ENCODE measurements around the gene TNIP3. TPM values are rescaled to one million over a fixed set of nuclear protein-coding genes. Genes with fewer than 3 reads are reported as not detected.

The TNIP3 gene
- total RNA-seq, 1 donor from 2014 or later, result 0.14 TPM

DNA sequence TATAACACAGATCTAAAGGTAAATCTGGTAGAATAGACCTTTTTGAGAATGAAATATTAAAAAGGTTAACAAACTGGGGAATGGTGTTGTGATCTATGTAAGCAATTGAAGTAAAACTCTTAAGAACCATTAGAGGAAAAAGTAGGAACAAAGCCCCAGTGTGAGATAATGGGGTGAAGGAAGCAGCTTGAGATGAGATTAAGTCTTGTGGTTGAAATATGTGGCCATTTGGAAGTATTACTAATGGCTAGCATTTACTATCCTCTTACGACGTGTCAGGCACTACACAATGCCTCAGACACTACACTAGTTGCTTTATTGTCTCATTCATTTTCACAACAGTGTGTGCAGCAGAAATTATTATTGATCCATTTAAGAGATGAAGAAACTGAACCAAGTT, 65.9 kb downstream of the TNIP3 start:
- no peak for FAIRE-seq

DNA sequence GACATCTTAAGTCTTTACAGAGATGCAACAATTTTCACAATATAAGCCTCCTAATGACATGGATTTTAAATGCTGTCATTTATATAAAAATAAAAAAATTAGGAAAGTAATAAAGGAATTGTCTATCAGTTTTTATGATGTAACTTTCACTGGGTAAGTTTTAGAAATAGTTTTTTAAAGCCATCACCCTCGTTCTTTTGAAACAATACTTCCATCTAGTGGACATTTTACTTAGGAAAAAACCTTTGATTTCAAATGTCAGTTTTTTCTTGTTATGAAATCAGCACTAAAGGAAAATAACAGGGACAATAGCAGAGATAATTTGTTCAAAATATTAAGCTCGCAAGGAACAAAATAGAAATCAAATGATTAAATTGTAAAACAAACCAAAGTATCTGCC, 67.5 kb downstream of the TNIP3 start:
- H3K9ac ChIP-seq (ENCODE audit: low read length), result no peak overlapping the region
- no peak overlapping the region for H3K27ac ChIP-seq (ENCODE audit: low read depth, low read length)
- Mint-ChIP-seq H3K9me3 (ENCODE audit: unreplicated experiment) (no peaks in the 10 kb centered on the region), H3K4me1 (ENCODE audit: low read depth, unreplicated experiment) (no peaks in the 10 kb centered on the region), H3K36me3 (ENCODE audit: low read depth, unreplicated experiment) (no peaks in the 10 kb centered on the region), H3K27me3 (ENCODE audit: low read depth, unreplicated experiment) (no peaks in the 10 kb centered on the region), H3K27ac (ENCODE audit: unreplicated experiment) (no peak overlapping the region), H3K4me3 (ENCODE audit: unreplicated experiment) (no peak overlapping the region)
- DNase-seq (ENCODE audit: low read depth) (peak; percentile 31), FAIRE-seq (no peak)
- TF ChIP-seq, protein P1, sequence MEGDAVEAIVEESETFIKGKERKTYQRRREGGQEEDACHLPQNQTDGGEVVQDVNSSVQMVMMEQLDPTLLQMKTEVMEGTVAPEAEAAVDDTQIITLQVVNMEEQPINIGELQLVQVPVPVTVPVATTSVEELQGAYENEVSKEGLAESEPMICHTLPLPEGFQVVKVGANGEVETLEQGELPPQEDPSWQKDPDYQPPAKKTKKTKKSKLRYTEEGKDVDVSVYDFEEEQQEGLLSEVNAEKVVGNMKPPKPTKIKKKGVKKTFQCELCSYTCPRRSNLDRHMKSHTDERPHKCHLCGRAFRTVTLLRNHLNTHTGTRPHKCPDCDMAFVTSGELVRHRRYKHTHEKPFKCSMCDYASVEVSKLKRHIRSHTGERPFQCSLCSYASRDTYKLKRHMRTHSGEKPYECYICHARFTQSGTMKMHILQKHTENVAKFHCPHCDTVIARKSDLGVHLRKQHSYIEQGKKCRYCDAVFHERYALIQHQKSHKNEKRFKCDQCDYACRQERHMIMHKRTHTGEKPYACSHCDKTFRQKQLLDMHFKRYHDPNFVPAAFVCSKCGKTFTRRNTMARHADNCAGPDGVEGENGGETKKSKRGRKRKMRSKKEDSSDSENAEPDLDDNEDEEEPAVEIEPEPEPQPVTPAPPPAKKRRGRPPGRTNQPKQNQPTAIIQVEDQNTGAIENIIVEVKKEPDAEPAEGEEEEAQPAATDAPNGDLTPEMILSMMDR (IDR thresholded peaks at IDR 0.05; ENCODE audit: insufficient read depth, low read depth, low read length), result peak; percentile 36
- no peak for TF ChIP-seq EZH2 (IDR thresholded peaks at IDR 0.05; ENCODE audit: insufficient read depth, low read length)
- no peaks in the 10 kb centered on the region for H3K27me3 ChIP-seq (ENCODE audit: insufficient read depth, low read length)
- no peaks in the 10 kb centered on the region for H4K20me1 ChIP-seq (ENCODE audit: insufficient read depth, low read length)
- no peaks in the 10 kb centered on the region for H3K79me2 ChIP-seq (ENCODE audit: insufficient read depth, low read length)
- no peak overlapping the region for H2AFZ ChIP-seq (ENCODE audit: low read depth, low read length)
- no peaks in the 10 kb centered on the region for H3K9me3 ChIP-seq (ENCODE audit: insufficient read depth, low read depth, low read length)
- H3K36me3 ChIP-seq (ENCODE audit: insufficient read depth, low read length), result no peaks in the 10 kb centered on the region
- no peak overlapping the region for H3K4me3 ChIP-seq (ENCODE audit: insufficient read depth, low read depth, low read length)
- no peaks in the 10 kb centered on the region for H3K4me1 ChIP-seq (ENCODE audit: insufficient read depth, low read length)
- no peak overlapping the region for H3K4me2 ChIP-seq (ENCODE audit: low read length)

More for the DNA sequence above, 65.9 kb downstream of the TNIP3 start:
- Mint-ChIP-seq H3K27ac (ENCODE audit: unreplicated experiment) (no peak overlapping the region), H3K4me3 (ENCODE audit: unreplicated experiment) (no peak overlapping the region), H3K4me1 (ENCODE audit: low read depth, unreplicated experiment) (no peaks in the 10 kb centered on the region), H3K27me3 (ENCODE audit: low read depth, unreplicated experiment) (no peaks in the 10 kb centered on the region), H3K36me3 (ENCODE audit: low read depth, unreplicated experiment) (no peaks in the 10 kb centered on the region), H3K9me3 (ENCODE audit: unreplicated experiment) (no peaks in the 10 kb centered on the region)
- Histone ChIP-seq H3K4me1 (ENCODE audit: insufficient read depth, low read length) (no peaks in the 10 kb centered on the region), H3K36me3 (ENCODE audit: insufficient read depth, low read length) (no peaks in the 10 kb centered on the region), H3K27ac (ENCODE audit: low read depth, low read length) (no peak overlapping the region), H4K20me1 (ENCODE audit: insufficient read depth, low read length) (no peaks in the 10 kb centered on the region), H3K27me3 (ENCODE audit: insufficient read depth, low read length) (no peaks in the 10 kb centered on the region), H3K9me3 (ENCODE audit: insufficient read depth, low read depth, low read length) (no peaks in the 10 kb centered on the region), H3K79me2 (ENCODE audit: insufficient read depth, low read length) (no peaks in the 10 kb centered on the region), H3K4me2 (ENCODE audit: low read length) (no peak overlapping the region), H2AFZ (ENCODE audit: low read depth, low read length) (no peak overlapping the region), H3K9ac (ENCODE audit: low read length) (no peak overlapping the region), H3K4me3 (ENCODE audit: insufficient read depth, low read depth, low read length) (no peak overlapping the region)
- DNase-seq (ENCODE audit: low read depth), result no peak
- TF ChIP-seq EZH2 (IDR thresholded peaks at IDR 0.05; ENCODE audit: insufficient read depth, low read length), result no peak
- TF ChIP-seq, protein P1 (IDR thresholded peaks at IDR 0.05; ENCODE audit: insufficient read depth, low read depth, low read length), result no peak

DNA sequence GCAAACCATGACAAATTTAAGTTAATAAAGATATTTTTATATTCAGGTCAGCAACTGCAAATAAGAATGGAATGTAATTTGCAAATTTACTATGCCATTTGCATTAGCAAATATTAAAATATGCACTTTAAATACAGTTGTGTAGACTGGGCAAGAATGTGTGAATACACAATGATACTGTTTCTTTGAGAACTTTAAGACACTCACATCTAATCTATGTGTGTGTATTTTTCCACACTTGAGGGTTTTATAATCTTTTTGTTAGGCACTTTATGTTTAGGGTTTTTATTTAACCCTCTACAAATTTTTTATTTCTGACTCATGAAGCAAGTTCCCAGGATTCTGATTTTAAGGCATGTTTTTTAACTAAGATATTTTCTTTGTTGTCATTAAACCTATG, 67.9 kb downstream of the TNIP3 start:
- Histone ChIP-seq H3K79me2 (ENCODE audit: insufficient read depth, low read length) (no peaks in the 10 kb centered on the region), H3K9me3 (ENCODE audit: insufficient read depth, low read depth, low read length) (no peaks in the 10 kb centered on the region), H3K4me3 (ENCODE audit: insufficient read depth, low read depth, low read length) (no peak overlapping the region), H3K9ac (ENCODE audit: low read length) (no peak overlapping the region), H4K20me1 (ENCODE audit: insufficient read depth, low read length) (no peaks in the 10 kb centered on the region), H2AFZ (ENCODE audit: low read depth, low read length) (no peak overlapping the region), H3K4me1 (ENCODE audit: insufficient read depth, low read length) (no peaks in the 10 kb centered on the region), H3K27ac (ENCODE audit: low read depth, low read length) (no peak overlapping the region), H3K27me3 (ENCODE audit: insufficient read depth, low read length) (no peaks in the 10 kb centered on the region), H3K36me3 (ENCODE audit: insufficient read depth, low read length) (no peaks in the 10 kb centered on the region), H3K4me2 (ENCODE audit: low read length) (no peak overlapping the region)
- Mint-ChIP-seq H3K4me3 (ENCODE audit: unreplicated experiment) (no peak overlapping the region), H3K27me3 (ENCODE audit: low read depth, unreplicated experiment) (no peaks in the 10 kb centered on the region), H3K9me3 (ENCODE audit: unreplicated experiment) (no peaks in the 10 kb centered on the region), H3K27ac (ENCODE audit: unreplicated experiment) (peak overlapping the region; percentile 37), H3K36me3 (ENCODE audit: low read depth, unreplicated experiment) (no peaks in the 10 kb centered on the region), H3K4me1 (ENCODE audit: low read depth, unreplicated experiment) (no peaks in the 10 kb centered on the region)
- TF ChIP-seq, protein P1 (IDR thresholded peaks at IDR 0.05; ENCODE audit: insufficient read depth, low read depth, low read length), result no peak
- TF ChIP-seq EZH2 (IDR thresholded peaks at IDR 0.05; ENCODE audit: insufficient read depth, low read length), result no peak
- FAIRE-seq (no peak), DNase-seq (ENCODE audit: low read depth) (no peak)
